Measurements from ENCODE around the gene OR6C74.

OR6C74 gene

GRCh38 chr12:55258303-55258702 is 13.9 kb downstream of the OR6C74 start:
- no peak for TF ChIP-seq CTCF (IDR thresholded peaks at IDR 0.05)

GRCh38 chr12:55280991-55281390 is 36.6 kb downstream of the OR6C74 start:
- no peak for TF ChIP-seq CTCF (IDR thresholded peaks at IDR 0.05)

- no peak for TF ChIP-seq CTCF (IDR thresholded peaks at IDR 0.05)
Observed at GRCh38 chr12:55289999-55290398, 45.6 kb downstream of the OR6C74 start.

Data from LNCAP (cell line).